OCI-LY1 (cell line): Measurements from ENCODE around the gene GOLGA8T.
"Not testable (repeated sequence)": the region's sequence is repeated elsewhere in the genome, so short reads cannot be mapped to it uniquely, and the experiment has no call there.

Experiments
- EZH2 ChIP-seq: fragments of 200-600 bp; sonication (generic), shearing (Covaris generic); IDR thresholded peaks from 2 replicates; pipeline ENCODE4 v1.8.0; 2017; ENCODE audit warnings: borderline replicate concordance, mixed run types, mild to moderate bottlenecking, antibody characterized with exemption, low read length, moderate library complexity, mixed read lengths
- TF ChIP-seq, protein P1 (sequence below): fragments of 200-600 bp; sonication (generic), shearing (Covaris generic); IDR thresholded peaks from 2 replicates; pipeline ENCODE4 v1.5.1; 2017; ENCODE audit warnings: mild to moderate bottlenecking, antibody characterized with exemption, low read length, moderate library complexity, mixed read lengths

DNA sequence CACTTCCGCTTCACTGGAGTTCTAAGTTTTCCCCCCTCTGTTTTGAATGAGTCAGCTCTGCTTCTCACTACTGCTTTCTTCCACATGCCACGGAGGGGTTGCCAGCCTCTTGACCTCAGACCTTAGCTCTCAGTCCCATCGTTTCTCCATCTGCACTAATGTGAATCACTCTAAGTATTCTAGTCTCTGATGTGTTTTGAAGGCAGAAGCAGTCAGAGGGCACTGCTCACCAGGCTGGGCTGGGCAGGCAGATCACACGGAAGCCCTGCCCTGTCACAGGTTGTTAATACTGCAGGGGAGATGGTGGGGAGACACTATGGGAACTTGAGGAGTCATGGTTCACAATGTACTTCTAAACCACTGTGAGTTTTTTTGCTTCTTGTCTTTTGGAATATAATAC lies 24.3 kb upstream of the GOLGA8T start:
- TF ChIP-seq, protein P1, sequence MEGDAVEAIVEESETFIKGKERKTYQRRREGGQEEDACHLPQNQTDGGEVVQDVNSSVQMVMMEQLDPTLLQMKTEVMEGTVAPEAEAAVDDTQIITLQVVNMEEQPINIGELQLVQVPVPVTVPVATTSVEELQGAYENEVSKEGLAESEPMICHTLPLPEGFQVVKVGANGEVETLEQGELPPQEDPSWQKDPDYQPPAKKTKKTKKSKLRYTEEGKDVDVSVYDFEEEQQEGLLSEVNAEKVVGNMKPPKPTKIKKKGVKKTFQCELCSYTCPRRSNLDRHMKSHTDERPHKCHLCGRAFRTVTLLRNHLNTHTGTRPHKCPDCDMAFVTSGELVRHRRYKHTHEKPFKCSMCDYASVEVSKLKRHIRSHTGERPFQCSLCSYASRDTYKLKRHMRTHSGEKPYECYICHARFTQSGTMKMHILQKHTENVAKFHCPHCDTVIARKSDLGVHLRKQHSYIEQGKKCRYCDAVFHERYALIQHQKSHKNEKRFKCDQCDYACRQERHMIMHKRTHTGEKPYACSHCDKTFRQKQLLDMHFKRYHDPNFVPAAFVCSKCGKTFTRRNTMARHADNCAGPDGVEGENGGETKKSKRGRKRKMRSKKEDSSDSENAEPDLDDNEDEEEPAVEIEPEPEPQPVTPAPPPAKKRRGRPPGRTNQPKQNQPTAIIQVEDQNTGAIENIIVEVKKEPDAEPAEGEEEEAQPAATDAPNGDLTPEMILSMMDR = not testable (repeated sequence)
- not testable (repeated sequence) for TF ChIP-seq EZH2
